GM15510 (cell line): ENCODE results near the gene MAGI2.

Experiments
- POLR2A ChIP-seq: IDR thresholded peaks from 3 replicates; pipeline ENCODE4 v1.6.1; 2011; ENCODE audit warnings: borderline replicate concordance; ENCODE audit not compliant: insufficient read length; ENCODE audit errors: extremely low read depth

MAGI2 gene

GRCh38 chr7:78323118-78323517 lies 1130.3 kb downstream of the MAGI2 start:
- TF ChIP-seq POLR2A, result no peak

GRCh38 chr7:78317371-78317770 lies 1136.1 kb downstream of the MAGI2 start:
- no peak for TF ChIP-seq POLR2A

- no peak for TF ChIP-seq POLR2A
Measured at GRCh38 chr7:78316110-78316509, 1137.4 kb downstream of the MAGI2 start.

- TF ChIP-seq POLR2A, result no peak
Measured at GRCh38 chr7:78315119-78315518, 1138.3 kb downstream of the MAGI2 start.

GRCh38 chr7:78311181-78311580 lies 1142.3 kb downstream of the MAGI2 start:
- no peak for TF ChIP-seq POLR2A

- no peak for TF ChIP-seq POLR2A
Measured at GRCh38 chr7:78307892-78308291, 1145.6 kb downstream of the MAGI2 start.

- no peak for TF ChIP-seq POLR2A
Measured at GRCh38 chr7:78306634-78307033, 1146.8 kb downstream of the MAGI2 start.

GRCh38 chr7:78301407-78301806 lies 1152.1 kb downstream of the MAGI2 start:
- TF ChIP-seq POLR2A, result no peak

- no peak for TF ChIP-seq POLR2A
Measured at GRCh38 chr7:78299088-78299487, 1154.4 kb downstream of the MAGI2 start.

GRCh38 chr7:78296644-78297371 lies 1156.7 kb downstream of the MAGI2 start:
- no peak for TF ChIP-seq POLR2A

GRCh38 chr7:78296046-78296597 lies 1157.3 kb downstream of the MAGI2 start:
- TF ChIP-seq POLR2A, result no peak

- no peak for TF ChIP-seq POLR2A
Measured at GRCh38 chr7:78284945-78285344, 1168.5 kb downstream of the MAGI2 start.

- no peak for TF ChIP-seq POLR2A
Measured at GRCh38 chr7:78280276-78280675, 1173.2 kb downstream of the MAGI2 start.

- no peak for TF ChIP-seq POLR2A
Measured at GRCh38 chr7:78279457-78279856, 1174.0 kb downstream of the MAGI2 start.

GRCh38 chr7:78279032-78279431 lies 1174.4 kb downstream of the MAGI2 start:
- no peak for TF ChIP-seq POLR2A

- no peak for TF ChIP-seq POLR2A
Measured at GRCh38 chr7:78267141-78267540, 1186.3 kb downstream of the MAGI2 start.
